ENCODE data around the gene ATP2C2. TPM values are rescaled to one million over a fixed set of nuclear protein-coding genes. Genes with fewer than 3 reads are reported as not detected.

The ATP2C2 gene
- total RNA-seq, 1 experiment from 2014 or later: 4.0 TPM

GRCh38 chr16:84489131-84489530 is 120.8 kb downstream of the ATP2C2 start:
- Histone ChIP-seq H3T11ph (ENCODE audit: low read length) (no peak overlapping the region), H3K18ac (ENCODE audit: insufficient read length, low read depth, low read length) (no peak overlapping the region), H2BK5ac (ENCODE audit: insufficient read length, low read length) (no peak overlapping the region), H2AFZ (ENCODE audit: low read length) (no peak overlapping the region), H3K79me1 (ENCODE audit: insufficient read depth, low read depth, low read length, poor library complexity, severe bottlenecking) (no peaks in the 10 kb centered on the region), H3K4ac (ENCODE audit: low read depth, low read length) (no peak overlapping the region), H3K4me1 (ENCODE audit: insufficient read depth, low read length) (no peaks in the 10 kb centered on the region), H4K8ac (replicated peaks; ENCODE audit: insufficient read length, low read depth, low read length) (no peak overlapping the region), H2BK12ac (ENCODE audit: insufficient read length, low read depth, low read length) (no peak overlapping the region), H3K56ac (ENCODE audit: insufficient read length, low read depth, low read length) (no peak overlapping the region), H3K14ac (ENCODE audit: insufficient read depth, low read length) (no peak overlapping the region), H4K5ac (ENCODE audit: insufficient read length, low read depth, low read length) (no peak overlapping the region), H2AK5ac (ENCODE audit: insufficient read length, low read length) (no peak overlapping the region), H3K27ac (ENCODE audit: insufficient read length, low read depth, low read length) (no peak overlapping the region), H4K20me1 (ENCODE audit: control insufficient read depth, insufficient read depth, insufficient read length) (no peaks in the 10 kb centered on the region), H3K23me2 (ENCODE audit: insufficient read length, low read depth, low read length, poor library complexity, severe bottlenecking) (no peaks in the 10 kb centered on the region), H3K79me2 (ENCODE audit: insufficient read depth, low read length) (no peaks in the 10 kb centered on the region), H3K9me3 (ENCODE audit: control insufficient read depth, low read depth, low read length) (peaks cover 12% of the 10 kb centered on the region), H2BK15ac (ENCODE audit: low read depth, low read length) (no peak overlapping the region), H2BK120ac (ENCODE audit: low read depth, low read length, poor library complexity, severe bottlenecking) (no peak overlapping the region), H3K27me3 (ENCODE audit: insufficient read depth, low read length) (no peaks in the 10 kb centered on the region), H3K9ac (ENCODE audit: extremely low read depth, insufficient read length, low read length) (no peak overlapping the region), H3K4me2 (ENCODE audit: insufficient read depth, insufficient read length, low read length) (no peak overlapping the region), H4K91ac (ENCODE audit: insufficient read length, low read depth, low read length) (no peak overlapping the region), H2BK20ac (ENCODE audit: low read depth, low read length, poor library complexity, severe bottlenecking) (no peak overlapping the region), H3K23ac (ENCODE audit: insufficient read length, low read depth, low read length) (no peak overlapping the region)
- no CpG with 5 or more reads among the region's 8 CpGs for WGBS (ENCODE audit: extremely low coverage, insufficient read length, low lambda C conversion rate)
- no peak for DNase-seq
- peaks cover 11 to 15% of the 10 kb centered on the region in 2 experiments for H3K9me3 Mint-ChIP-seq
- H3K27ac Mint-ChIP-seq: no peak overlapping the region
- no peaks in the 10 kb centered on the region for H3K4me1 Mint-ChIP-seq
- TF ChIP-seq CTCF (conservative IDR thresholded peaks at IDR 0.05): no peak
- H3K27me3 Mint-ChIP-seq (ENCODE audit: low read depth): no peaks in the 10 kb centered on the region
- no peak overlapping the region for H3K4me3 Mint-ChIP-seq
- H3K36me3 Mint-ChIP-seq (ENCODE audit: insufficient read depth in 1 of 3, low read depth in 3 of 3): peaks cover 17 to 54% (median 42%) of the 10 kb centered on the region in 3 experiments

All from H9 (cell line).